Measurements from ENCODE around the gene STAT3.
A peak's percentile ranks its signal among the peaks of the same experiment; 100 is the strongest.

Gene STAT3

GRCh38 chr17:42290577-42290976 is 97.7 kb downstream of the STAT3 start:
- no peak for DNase-seq

- no peak for DNase-seq
Observed at GRCh38 chr17:42289611-42290181, 98.5 kb downstream of the STAT3 start.

GRCh38 chr17:42288803-42289610 is 99.2 kb downstream of the STAT3 start:
- DNase-seq: no peak

DNA sequence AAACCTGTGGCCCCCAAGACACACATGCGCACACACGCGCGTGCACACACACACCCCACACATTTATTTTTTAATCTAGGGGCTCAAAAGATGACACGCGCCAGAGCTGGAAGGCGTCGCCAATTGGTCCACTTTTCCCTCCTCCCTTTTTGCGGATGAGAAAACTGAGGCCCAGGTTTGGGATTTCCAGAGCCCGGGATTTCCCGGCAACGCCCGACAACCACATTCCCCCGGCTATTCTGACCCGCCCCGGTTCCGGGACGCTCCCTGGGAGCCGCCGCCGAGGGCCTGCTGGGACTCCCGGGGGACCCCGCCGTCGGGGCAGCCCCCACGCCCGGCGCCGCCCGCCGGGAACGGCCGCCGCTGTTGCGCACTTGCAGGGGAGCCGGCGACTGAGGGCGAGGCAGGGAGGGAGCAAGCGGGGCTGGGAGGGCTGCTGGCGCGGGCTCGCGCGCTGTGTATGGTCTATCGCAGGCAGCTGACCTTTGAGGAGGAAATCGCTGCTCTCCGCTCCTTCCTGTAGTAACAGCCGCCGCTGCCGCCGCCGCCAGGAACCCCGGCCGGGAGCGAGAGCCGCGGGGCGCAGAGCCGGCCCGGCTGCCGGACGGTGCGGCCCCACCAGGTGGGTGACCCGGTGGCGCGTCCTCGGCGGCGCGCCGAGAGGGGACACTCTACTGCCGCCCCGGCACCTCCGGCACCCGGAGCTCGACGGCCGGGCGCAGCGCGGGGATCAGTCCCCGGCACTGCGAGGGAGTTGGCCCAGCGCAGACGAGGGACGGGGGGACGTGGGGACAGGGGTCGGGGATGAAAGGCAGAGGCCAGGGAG is 100.1 kb downstream of the STAT3 start, which contains the start of gene STAT5A:
Gene STAT5A, plus strand, starts transcription at position 522 of the 826 bp plus-strand sequence. CDS start 914 bp downstream, outside the sequence.
- no peak for DNase-seq

- no peak for DNase-seq
Observed at GRCh38 chr17:42287305-42287976, 100.8 kb downstream of the STAT3 start.

GRCh38 chr17:42286411-42287221 is 101.6 kb downstream of the STAT3 start:
- DNase-seq: no peak

DNA sequence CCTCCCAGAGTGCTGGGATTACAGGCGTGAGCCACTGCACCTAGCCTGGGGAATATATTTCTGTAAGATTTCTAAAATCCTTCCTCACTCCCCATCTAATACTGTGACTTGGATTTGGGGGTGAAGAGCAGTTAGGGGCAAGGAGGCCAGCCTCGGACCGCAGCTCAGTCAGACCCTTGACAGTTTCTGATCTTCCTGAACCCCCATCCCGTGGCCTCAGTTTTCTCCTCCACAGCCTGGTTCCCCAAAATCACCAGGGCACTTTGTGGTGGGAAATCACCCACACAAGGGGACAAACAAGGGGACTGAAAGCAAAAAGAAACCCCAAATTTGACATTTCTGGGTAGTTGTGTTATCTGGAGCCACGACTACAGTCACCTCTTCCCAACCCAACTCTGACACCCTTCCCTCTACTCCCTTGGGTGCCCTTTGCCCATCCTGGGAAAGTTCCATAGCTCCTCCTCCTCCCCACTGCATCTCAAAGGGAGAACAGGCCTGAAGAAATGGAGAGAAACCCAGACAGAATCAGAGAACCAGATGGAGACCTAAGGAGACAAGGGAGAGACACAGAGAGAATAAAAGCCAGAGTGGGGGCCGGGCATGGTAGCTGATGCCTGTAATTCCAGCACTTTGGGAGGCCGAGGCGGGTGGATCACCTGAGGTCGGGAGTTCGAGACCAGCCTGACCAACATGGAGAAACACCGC is 102.7 kb downstream of the STAT3 start:
- no peak for DNase-seq

DNA sequence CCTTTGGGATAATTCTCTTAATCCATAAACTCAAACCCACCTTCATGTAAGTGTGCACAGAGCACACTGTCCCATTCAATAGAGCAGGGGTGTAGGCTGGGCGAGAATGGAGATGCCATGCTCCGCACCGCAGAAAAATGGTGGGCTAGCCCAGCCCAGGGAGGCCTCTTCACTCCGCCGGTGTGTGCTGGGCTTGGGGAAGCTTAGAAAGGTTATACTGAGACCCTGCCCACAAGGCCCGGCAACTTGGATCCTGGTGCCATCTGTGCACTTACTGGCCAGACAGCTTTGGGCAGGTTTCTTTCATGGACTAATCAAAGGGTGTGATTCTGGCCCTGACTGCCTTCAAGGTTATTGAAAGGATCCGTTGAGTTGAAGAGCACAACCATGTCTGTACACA is 103.7 kb downstream of the STAT3 start:
- no peak for DNase-seq

DNA sequence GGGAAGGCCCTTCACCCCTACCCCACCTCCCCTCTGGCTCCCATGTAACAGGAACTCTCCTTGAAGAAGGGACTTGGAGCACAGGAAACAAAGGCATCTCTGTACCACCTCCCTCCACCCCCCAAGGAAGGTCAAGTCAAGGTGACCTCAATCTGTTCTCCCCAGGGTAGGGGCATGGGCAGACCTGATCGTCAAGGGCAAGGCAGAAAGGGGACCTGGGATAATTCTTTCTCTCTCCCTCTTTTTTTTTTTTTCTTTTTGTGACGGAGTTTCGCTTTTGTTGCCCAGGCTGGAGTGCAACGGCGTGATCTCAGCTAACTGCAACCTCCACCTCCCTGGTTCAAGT is 104.2 kb downstream of the STAT3 start:
- no peak for DNase-seq

DNA sequence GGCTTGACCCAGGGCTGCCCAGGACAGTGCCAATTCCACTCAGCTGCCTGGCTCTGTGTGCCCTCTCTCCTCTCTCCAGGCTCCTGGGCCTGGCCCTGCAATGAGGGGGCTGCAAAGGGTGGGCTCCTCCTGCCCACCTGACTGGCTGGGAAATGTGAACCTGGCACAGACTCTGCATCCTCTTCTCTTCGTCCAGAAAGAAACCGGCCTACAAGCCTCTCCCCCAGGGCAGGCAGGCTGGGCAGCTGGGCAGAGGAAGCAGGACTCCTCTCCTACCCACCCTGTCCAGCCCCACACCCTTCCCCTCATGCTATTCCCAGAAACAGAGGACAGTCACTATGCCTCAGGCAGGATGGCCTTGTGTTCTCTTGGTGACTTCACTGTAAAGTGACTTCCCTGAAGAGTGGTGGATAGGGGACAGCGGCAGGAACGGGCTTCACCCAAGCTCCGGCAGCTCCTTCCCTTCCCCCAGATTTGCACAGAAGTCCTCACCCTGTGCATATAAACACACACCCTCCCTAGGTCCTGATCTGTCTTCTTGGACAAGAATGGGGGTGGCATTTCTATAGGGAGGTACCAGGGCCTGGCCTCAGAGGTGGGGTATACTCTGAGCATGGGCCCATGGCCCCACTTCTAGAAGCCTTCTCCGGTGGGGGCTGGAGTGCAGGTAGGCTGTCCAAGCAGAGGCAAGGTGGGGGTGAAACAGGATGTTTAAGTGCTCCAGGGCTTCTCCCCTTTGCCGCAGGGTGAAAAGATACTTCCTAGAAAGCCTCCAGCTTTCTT is 104.8 kb downstream of the STAT3 start:
- no peak for DNase-seq

DNA sequence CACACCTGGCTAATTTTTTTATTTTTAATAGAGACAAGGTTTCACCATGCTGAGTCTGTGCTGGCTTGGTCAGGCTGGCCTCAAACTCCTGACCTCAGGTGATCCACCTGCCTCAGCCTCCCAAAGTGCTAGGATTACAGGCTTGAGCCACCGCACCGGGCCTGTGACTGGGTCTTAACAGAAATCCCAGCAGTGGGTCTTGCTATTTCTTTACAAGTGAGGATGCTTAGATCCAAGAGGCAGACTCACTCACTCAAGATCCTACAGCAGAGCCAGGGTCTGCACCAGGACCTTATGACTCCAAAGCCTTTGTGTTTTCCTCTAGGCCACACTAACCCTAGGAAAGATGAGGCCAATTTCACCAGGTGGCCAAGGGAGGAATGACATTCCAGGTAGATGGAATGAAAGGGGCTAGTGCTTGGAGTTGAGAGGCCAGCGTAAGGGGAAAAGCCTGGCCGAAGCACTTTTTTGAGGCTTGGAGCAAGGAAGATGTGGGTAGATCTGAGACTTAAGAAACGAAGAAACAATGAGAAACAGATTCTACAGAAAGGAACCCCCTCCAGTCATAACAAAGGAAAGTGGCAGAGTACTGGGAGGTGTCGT is 105.7 kb downstream of the STAT3 start:
- DNase-seq: no peak

DNA sequence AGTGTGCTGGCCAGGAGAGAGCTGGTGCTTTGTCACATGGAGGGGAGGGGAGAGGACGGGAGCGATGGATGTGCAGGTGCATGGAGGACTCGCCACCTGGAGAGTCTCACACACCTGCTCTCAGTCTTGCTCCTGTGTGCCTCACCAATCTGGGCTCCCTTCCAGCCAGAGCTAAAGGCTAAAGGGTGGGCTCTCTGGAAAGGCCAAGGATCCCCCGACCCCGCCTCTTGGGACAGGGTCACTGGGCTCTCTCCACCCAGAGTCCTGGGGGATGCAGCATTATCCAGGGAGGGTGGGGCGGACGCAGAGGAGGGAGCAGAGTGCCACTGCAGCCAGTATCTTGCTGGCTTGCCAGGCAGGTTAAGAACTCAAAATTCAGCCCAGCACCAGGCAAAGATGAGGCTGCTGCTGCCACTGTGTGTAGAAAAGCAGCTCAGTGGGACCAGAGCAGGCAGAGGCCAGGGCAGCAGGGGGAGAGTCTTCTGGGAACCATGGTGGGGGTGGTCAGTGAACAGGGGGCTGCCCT is 106.6 kb downstream of the STAT3 start:
- DNase-seq: peak; percentile 48

- DNase-seq: no peak
Observed at GRCh38 chr17:42279776-42280630, 108.2 kb downstream of the STAT3 start.

GRCh38 chr17:42277342-42277712 is 110.9 kb downstream of the STAT3 start:
- DNase-seq: no peak

DNA sequence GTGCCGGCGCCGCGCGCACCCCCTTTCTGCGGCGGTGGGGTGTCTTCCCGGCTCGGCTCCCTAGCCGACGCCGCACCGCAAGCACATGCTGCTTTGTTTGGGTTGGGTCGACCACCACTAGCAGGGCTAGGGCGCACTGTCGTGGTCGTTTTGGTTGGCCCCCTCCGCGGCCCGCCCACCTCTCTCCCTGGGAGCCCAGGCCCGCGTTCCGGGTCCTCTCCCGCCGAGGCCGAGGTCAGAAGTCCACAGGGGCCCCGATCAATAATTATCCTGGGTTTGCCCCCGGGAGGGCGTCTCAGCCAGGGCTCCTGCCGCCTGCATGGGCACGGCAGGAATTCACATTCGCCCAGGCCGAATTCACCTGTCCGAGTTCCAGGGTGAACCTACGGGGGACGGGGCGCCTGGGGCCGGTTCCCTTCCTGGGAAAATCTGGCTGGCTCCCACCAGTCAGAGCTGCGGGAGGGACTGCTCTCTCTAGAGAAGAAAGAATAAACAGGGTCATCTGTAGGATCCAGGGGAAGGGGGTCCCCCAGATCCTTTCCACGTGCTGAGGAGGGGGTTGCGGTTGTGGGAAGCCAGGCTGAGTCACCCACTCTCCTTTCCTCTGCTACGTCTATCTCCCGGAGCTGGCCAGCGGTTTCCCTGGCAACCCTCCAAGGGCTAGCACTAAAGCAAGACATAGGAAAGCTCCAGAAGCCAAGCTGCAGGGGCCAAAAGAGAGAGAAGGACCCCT is 111.5 kb downstream of the STAT3 start:
- DNase-seq: peak; percentile 29

- DNase-seq: peak; percentile 28
Observed at GRCh38 chr17:42276359-42276608, 112.0 kb downstream of the STAT3 start, which contains the start of gene STAT5B. Gene STAT5B, minus strand, starts transcription at chr17:42276391. Its CDS starts 44,264 bp downstream, at chr17:42232127.

DNA sequence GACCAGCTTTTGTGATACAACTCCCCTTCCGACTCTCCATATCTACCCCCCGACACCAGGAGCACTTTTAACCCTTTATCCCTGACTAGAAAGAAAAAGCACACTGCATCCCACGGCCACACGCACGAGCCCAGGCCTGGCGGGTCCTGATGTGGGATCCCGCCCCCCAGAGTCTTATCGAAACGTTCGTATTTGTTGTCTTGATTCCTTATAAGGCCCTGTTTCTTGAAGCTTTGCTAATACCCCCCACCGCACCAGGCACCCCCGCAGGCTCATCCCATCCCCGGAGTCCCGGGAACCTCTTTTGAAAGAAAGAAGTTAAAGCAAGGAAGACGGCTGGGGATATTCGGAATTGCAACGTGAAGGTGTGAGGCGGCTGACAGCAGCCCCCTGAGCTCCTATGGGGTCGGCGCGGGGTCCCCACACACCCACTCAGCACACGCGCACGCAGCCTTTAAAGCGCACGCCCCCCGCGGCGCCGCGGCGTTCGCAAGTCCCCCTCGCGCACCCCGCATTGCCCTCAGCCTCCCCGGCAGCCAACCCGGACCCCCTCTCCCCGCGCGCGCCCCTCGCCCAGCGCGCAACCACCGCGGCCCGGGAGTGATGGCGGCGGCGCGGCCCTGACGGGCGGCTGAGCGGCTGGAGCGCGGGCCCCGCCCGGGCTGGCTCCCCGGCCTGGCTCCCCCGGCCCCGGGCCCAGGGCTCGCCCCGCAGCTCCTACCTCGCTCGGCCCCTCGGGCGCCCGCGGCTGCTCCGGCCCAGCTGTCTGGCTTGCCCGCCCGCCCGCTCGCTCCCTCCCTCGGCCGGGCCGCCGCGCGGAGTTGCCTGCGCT is 112.5 kb downstream of the STAT3 start:
- DNase-seq: no peak
